Measurements from ENCODE around the gene GLYR1.
A peak's percentile ranks its signal among the peaks of the same experiment; 100 is the strongest.

Gene GLYR1

DNA sequence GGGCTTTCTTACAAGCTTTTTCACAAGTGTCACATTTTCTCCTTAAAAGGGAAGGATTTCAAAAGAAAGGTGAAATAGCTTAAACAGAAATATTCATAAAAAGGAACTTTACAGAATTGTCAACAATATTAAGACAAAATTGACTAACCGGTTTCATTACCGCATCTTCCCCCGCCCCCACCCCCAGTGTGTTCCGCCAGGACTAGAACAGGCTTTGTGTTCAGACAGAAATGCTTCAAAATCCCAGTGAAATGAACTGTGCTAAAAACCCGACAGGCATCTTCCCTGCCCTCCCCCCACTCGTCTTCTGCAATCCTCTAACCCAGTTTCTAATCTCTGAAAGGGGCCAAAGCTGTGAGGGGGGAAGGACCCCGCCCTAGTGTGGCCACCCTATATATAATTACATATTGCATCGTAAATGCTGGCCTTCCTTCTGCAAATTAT, 43.7 kb downstream of the GLYR1 start:
- no peak for DNase-seq

DNA sequence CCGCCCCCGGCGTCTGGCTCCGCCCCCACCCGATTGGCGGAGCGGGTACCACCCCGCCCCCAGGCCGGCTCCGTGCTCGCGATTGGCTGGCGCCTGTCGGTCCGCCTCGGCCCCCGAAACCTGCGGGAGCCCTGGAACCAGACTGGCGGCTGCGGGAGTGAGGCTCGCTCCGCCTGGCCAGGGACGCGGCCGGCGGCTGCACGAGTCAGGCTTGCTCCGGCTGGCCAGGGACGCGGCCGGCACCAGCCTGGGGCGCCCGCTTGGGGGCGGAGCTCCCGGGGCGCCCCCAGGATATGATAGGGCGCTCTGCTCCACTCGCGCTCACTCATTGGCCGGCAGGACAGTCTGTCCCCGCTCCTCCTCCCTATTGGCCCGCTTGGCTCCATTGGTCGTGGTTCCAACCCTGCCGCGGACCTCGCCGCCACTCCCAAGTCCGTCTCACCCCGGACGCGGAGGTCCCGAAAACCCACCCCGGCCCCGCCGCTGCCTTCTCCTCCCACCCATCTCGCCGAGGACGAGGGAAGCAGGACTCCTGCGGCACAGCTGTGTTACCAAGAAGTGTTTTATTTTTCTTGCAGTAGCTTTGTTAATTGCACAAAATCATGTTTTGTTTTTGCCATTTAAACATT, 44.3 kb downstream of the GLYR1 start:
- DNase-seq = peak; percentile 88

- DNase-seq = peak; percentile 90
Observed at GRCh38 chr16:4801962-4802658, 45.0 kb downstream of the GLYR1 start, which contains the start of gene ROGDI. ROGDI (minus strand) TSS chr16:4802633; CDS start chr16:4802571, 62 bp downstream.

DNA sequence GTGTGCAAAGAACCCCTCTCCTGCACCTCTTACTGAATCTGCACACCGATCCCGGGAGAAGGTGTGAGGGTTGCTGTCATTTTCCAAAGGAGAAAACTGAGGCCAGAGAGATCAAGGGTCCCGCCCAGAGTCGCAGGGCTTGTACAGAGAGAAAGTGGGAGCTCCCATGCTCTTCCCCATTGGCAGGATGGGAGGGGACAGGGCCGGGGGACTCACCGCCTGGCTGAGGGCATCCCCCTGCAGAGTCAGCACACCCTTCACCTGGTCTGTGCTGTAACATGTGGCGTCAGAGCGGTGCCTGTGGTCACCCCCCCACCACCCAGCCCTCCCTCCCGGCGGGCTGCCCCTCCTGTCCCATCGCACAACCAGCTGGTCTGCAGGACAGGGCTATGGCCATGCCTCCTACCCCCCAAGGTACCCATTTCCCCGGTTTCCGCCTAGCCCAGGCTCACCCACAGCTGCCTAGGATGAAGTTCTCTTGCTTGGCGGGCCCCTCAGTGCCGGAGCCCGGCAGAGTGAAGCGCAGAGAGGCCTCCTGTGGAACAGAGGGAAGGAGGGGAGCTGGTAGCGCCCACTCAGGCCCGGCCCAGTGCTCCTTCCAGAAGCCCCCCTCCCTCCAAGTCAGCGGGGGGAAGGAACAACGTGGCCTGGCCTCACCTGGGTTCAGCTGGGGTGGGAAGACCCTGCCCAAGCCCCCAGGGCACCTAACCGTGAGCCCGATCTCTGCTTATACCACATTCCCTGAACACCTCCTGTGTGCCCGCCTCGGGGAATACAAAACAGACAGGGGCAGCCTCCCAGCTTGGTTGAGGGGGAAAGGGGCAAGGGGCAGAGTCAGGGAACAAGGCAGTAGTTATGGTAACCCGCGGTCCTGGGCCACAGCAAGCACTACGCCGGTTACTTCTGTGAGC, 45.8 kb downstream of the GLYR1 start:
- peak; percentile 50 for DNase-seq

- peak; percentile 83 for DNase-seq
Observed at GRCh38 chr16:4800290-4801041, 46.6 kb downstream of the GLYR1 start.

- no peak for DNase-seq
Observed at GRCh38 chr16:4799171-4799855, 47.8 kb downstream of the GLYR1 start.

DNA sequence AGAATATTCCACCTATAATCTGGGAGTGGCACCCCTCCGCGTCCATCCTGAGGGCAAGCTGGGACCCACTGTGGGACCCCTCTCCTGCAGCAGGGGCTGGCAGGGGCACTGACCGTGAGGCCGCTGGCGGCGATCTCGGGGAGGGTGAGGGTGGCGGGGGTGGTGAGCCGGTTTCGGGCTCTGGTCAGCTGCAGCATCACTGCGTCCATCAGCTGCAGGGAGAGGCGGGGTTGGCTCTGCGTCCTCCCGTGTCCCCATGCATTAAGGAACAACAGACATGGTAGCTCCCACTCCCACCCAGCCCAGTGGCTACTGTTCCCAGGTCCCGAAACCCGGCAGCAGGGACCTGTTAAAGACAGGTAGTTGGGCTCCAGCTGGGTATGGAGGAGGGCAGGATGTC, 48.6 kb downstream of the GLYR1 start:
- DNase-seq = no peak

DNA sequence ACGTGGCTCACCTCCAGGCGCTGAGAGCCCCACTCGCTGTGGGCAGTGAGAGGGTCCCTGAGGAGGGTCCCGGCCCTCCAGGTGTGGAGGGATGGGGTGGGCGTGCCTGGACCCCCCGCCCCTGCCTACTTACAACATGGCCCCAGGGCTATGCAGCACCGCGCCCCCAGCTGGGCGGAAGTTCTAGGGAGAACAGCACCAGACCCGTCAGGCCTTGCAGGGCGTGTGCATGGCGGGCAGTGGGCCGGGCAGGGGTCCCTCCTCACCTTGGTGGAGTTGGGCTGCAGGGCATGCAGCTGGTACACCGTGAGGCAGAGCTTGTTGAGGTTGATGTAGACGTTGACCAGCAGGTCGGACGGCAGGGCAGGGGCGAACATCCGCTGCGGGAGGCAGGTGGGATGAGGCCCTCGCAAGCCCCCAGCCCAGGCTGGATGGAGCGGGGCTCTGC, 49.3 kb downstream of the GLYR1 start:
- DNase-seq = no peak

DNA sequence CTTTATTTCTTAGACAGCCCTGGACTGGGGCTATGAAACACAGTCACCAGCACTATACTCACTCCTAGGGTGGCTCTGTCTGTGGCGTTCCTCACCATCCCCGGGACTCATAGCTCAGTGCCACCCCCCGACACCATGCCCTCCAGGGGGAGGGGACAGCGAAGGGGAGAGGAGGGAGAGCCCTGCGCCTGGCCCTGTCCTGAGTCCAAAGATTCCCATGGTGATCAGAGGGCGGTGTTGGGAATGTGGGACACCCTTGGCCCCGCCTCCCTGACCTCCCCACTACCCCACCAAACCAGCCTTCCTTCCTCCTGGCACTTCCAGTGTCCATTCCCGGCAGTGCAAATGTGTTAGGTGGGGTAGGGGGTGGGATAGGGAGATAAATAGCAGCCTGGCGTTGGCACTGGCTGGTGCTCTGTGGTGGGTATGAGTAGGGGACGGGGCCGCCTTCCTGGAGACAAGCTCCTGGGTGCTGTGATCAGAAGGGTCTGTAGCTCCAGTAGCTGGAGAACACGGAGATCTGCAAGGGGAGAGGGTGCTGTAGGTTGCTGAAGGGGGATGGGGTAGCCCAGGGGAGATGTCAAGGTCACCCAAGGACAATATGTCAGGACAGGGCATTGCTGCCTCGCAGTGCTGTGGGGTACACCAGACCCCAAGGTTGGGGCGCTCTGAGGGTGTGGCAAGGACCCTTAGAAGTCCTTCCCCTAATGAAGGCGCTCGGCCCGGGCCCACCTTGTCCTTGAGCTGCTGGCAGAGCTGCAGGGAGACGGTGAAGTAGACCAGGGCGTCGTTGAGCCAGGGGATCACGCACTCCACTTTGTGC, 49.9 kb downstream of the GLYR1 start:
- no peak for DNase-seq

GRCh38 chr16:4795828-4796572, 51.1 kb downstream of the GLYR1 start:
- DNase-seq = no peak

DNA sequence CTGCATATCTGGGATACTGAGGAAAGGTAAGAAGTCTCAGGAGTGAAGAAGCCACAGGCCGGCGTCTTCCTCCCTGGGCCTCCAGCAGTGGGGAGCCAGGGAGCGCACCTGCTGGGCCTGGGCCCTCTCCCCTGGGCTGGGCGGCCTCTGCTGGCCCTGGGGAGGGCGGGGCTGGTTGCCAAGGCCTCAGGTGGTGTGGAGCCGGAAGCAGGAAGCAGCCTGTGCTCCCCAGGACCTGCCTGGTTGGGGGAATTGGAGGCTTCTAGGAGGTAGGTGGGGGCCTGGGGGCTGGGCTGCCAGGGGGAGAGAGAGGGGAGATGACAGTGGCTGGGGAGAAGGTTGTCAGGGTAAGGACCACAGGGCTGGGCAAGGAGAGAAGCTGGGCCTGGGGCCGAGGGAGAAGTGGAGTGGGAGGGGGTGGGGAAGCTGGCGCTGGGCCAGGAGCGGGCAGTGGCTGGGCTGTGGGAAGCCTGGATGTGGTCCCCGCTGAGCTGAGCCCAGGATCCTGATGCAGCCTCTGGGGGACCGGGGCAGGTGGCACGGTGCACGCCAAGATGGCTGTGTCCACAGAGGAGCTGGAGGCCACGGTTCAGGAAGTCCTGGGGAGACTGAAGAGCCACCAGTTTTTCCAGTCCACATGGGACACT, 51.8 kb downstream of the GLYR1 start, which contains the start of gene SMIM22:
SMIM22 (plus strand) TSS at position 189 of the 647 bp plus-strand sequence; CDS start at position 555, 366 bp downstream.
- peak; percentile 27 for DNase-seq

DNA sequence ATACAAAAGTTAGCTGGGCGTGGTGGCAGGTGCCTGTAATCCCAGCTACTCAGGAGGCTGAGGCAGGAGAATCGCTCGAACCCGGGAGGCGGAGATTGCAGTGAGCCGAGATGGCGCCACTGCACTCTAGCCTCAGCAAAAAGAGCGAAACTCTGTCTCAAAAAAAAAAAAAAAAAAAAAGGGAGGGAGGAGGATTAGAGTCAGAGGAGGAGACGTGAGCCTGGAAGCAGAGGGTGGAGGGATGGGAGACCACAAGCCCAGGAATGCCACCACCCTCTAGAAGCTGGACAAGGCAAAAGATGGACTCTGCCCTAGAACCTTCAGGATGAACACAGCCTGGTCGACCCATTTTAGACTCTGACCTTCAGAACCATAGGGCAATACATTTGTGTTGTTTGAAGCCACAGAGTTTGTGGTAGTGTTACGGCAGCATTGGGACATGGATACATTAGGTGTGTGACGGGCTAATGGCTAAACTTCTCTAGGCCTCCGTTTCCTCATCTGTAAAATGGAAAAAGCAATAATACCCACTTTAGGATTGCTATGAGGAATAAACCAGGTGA, 54.1 kb downstream of the GLYR1 start:
- peak; percentile 10 for DNase-seq

DNA sequence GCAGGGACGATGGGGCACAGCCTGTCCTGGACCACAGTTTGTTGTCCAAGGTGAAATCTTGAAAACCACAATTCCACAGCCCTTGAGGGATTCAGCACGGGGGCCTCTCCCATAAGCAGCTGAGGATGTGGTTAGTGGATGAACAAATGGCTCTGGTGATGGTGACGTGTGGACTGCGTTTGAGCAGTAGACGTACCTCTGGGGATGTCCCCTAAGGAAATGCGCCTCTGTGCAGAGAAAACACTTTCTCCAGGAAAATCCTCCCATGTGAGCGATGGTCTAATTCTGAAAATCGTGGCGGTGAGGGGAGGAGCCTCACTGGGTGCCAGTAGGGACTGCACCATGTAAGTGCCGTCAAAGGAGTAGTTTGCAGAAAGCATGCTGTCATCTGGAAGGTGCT, 56.2 kb downstream of the GLYR1 start:
- no peak for DNase-seq

DNA sequence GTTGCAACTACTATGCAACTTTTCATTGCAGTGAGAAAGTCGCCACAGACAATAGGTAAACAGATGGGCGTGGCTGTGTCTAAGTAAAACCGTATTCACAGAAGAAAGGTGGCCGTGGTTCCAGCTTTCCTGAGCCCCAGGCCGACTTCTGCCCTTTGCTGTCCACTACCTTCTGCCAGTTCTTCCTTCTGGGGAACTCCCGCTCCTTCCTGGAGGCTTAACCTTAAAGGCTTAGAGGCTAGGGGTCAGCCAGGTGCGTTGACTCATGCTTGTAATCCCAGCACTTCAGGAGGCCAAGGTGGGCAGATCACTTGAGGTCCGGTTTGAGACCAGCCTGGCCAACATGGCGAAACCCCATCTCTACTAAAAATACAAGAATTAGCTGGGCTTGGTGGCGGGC, 56.8 kb downstream of the GLYR1 start:
- DNase-seq = no peak

- DNase-seq = no peak
Observed at GRCh38 chr16:4788910-4789309, 58.2 kb downstream of the GLYR1 start.

DNA sequence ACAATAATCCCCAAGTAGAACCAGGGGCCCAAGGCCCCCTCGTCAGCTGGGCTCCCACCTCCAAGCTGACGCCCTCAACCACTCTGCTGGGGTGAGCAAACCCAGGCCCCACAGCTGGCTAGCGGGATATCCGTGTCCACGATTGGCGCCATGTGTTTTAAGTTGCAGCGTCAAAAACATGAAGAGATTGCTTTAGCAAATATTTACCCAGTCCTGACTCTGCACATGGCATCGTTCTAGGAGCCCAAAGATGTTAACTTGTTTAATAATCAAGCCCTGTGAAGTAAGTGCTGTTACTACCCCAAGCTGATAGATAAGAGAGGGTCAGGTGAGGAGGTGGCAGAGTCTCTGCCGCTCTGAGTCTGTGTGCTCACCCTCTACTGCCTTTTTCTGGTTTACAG, 58.6 kb downstream of the GLYR1 start:
- no peak for DNase-seq

DNA sequence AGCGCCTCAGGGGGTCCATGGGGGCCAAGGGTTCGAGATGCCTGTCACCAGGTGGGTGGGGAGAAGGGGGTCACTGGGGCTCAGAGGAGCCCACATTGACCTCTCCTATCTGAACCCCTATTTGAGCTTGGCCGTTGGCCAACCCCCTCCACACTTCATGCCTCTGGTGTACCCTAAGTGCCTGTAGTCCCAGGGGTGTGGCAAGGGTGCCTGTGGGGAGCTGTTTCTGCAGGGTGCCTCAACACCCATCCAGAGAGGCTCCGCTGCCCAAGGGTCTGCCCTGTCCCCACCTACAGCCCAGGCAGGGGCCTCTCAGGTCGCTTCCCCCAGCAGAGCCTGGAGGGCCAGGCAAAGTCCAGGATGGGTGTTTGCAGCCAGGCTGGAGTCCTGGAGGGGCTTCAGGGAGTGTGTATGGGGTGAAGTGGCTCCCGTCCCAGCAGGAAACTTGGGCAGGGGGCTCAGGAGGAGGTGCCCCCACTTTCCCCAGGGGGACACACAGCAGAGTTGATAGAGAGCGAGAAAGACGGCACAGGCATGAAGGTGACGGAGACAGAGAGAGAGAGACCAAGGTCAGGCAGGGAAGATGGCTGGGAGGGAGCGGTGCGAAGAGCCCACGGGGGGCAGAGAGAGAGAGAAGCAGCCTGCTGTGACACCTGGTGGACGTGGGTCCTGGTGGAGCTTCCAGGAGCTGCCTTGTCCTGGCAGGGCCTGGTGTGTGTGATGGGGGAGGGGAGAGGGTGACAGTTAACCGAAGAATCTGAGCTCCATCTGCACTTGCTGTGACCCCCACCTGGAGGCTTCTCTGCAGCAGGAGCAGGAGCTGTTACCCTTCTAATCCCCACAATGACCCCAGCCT, 59.2 kb downstream of the GLYR1 start, which contains the start of gene SEPTIN12:
SEPTIN12 (minus strand) TSS at position 719 of the 856 bp plus-strand sequence; CDS start at position 19, 700 bp downstream.
- DNase-seq = peak; percentile 23

DNA sequence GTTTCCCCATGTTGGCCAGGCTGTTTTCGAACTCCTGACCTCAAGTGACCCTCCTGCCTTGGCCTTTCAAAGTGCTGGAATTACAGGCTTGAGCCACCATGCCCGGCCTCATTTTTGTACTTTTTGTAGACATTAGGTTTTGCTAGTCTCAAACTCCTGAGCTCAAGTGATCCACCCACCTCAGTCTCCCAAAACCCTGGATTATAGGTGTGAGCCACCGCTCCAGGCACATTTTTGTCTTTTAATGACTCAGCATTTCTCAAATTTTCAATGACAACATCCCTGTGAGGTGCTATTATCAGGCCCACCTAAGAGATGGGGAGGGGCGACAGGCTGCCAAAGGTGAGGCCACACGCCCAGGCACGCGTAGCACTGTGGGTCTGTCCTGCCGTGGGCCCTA, 60.0 kb downstream of the GLYR1 start:
- DNase-seq = no peak

All from NCI-H2171 treated with DMSO at 0.1 percent for 48 hours (cell line).